ENCODE data around the gene PDZD8. TPM values are rescaled to one million over a fixed set of nuclear protein-coding genes. Genes with fewer than 3 reads are reported as not detected.
"Not testable (repeated sequence)": the region's sequence is repeated elsewhere in the genome, so short reads cannot be mapped to it uniquely, and the experiment has no call there.

PDZD8 gene
- total RNA-seq, 1 donor from 2014 or later, result 31.3 TPM

DNA sequence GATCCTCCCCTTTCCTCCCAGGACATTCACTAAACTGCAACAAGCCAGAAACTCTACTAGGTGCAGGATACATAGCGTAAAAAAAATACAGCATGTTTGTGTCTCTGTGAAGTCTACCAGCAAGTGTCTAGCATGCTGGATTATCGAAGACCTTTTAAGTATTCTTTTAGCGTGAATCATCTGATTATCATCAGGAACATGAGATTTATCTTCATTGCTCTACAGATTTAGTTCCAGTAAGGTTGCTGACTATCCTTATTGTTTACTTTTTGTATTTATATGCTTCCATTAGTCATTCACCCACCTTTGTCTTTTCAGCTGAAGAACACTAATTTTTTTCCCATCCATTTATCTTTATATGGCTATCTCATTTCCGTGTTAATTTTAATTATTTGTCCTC is 62.8 kb downstream of the PDZD8 start:
- no peak overlapping the region for H3K27ac Mint-ChIP-seq (ENCODE audit: unreplicated experiment)
- Histone ChIP-seq H3K9ac (ENCODE audit: low read length) (no peak overlapping the region), H3K79me2 (ENCODE audit: insufficient read depth, low read length) (peaks cover 5% of the 10 kb centered on the region), H3K4me1 (ENCODE audit: insufficient read depth, low read length) (no peaks in the 10 kb centered on the region), H3K36me3 (ENCODE audit: insufficient read depth, low read length) (no peaks in the 10 kb centered on the region), H3K9me3 (ENCODE audit: insufficient read depth, low read depth, low read length) (no peaks in the 10 kb centered on the region), H2AFZ (ENCODE audit: low read depth, low read length) (no peak overlapping the region), H3K27me3 (ENCODE audit: insufficient read depth, low read length) (no peaks in the 10 kb centered on the region), H3K27ac (ENCODE audit: low read depth, low read length) (no peak overlapping the region), H4K20me1 (ENCODE audit: insufficient read depth, low read length) (peaks cover 19% of the 10 kb centered on the region), H3K4me2 (ENCODE audit: low read length) (no peak overlapping the region), H3K4me3 (ENCODE audit: insufficient read depth, low read depth, low read length) (no peak overlapping the region)
- no peak overlapping the region for H3K4me3 Mint-ChIP-seq (ENCODE audit: unreplicated experiment)
- H3K27me3 Mint-ChIP-seq (ENCODE audit: low read depth, unreplicated experiment), result no peaks in the 10 kb centered on the region
- no peak for TF ChIP-seq EZH2 (IDR thresholded peaks at IDR 0.05; ENCODE audit: insufficient read depth, low read length)
- TF ChIP-seq, protein P1, sequence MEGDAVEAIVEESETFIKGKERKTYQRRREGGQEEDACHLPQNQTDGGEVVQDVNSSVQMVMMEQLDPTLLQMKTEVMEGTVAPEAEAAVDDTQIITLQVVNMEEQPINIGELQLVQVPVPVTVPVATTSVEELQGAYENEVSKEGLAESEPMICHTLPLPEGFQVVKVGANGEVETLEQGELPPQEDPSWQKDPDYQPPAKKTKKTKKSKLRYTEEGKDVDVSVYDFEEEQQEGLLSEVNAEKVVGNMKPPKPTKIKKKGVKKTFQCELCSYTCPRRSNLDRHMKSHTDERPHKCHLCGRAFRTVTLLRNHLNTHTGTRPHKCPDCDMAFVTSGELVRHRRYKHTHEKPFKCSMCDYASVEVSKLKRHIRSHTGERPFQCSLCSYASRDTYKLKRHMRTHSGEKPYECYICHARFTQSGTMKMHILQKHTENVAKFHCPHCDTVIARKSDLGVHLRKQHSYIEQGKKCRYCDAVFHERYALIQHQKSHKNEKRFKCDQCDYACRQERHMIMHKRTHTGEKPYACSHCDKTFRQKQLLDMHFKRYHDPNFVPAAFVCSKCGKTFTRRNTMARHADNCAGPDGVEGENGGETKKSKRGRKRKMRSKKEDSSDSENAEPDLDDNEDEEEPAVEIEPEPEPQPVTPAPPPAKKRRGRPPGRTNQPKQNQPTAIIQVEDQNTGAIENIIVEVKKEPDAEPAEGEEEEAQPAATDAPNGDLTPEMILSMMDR (IDR thresholded peaks at IDR 0.05; ENCODE audit: insufficient read depth, low read depth, low read length), result no peak
- FAIRE-seq (no peak), DNase-seq (ENCODE audit: low read depth) (peak; percentile 6)
- peaks cover 9% of the 10 kb centered on the region for H3K4me1 Mint-ChIP-seq (ENCODE audit: low read depth, unreplicated experiment)
- H3K9me3 Mint-ChIP-seq (ENCODE audit: unreplicated experiment), result no peaks in the 10 kb centered on the region
- peaks cover 3% of the 10 kb centered on the region for H3K36me3 Mint-ChIP-seq (ENCODE audit: low read depth, unreplicated experiment)

DNA sequence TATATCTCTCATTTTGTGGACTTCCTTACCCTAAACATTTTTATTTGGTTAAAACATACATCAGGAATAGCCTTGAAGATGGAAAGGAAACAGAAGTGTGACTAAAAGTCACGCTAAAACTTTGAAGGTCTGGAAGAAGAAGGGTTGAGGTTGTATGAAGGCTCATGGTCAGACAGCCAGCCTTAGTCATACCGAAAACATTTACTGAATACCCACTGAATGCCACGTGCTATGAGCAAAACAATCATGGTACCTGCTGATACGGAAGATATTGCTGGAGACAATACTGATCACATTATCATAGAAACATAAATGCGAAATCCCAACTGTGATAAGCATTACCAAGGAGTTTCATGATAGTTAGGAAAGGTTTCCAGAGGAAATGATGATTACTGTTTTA is 64.0 kb downstream of the PDZD8 start:
- no peak overlapping the region for H3K4me3 Mint-ChIP-seq (ENCODE audit: unreplicated experiment)
- Histone ChIP-seq H3K4me2 (ENCODE audit: low read length) (no peak overlapping the region), H3K79me2 (ENCODE audit: insufficient read depth, low read length) (peaks cover 5% of the 10 kb centered on the region), H2AFZ (ENCODE audit: low read depth, low read length) (no peak overlapping the region), H4K20me1 (ENCODE audit: insufficient read depth, low read length) (peaks cover 22% of the 10 kb centered on the region), H3K9me3 (ENCODE audit: insufficient read depth, low read depth, low read length) (no peaks in the 10 kb centered on the region), H3K4me1 (ENCODE audit: insufficient read depth, low read length) (no peaks in the 10 kb centered on the region), H3K27ac (ENCODE audit: low read depth, low read length) (no peak overlapping the region), H3K36me3 (ENCODE audit: insufficient read depth, low read length) (no peaks in the 10 kb centered on the region), H3K4me3 (ENCODE audit: insufficient read depth, low read depth, low read length) (no peak overlapping the region), H3K27me3 (ENCODE audit: insufficient read depth, low read length) (no peaks in the 10 kb centered on the region), H3K9ac (ENCODE audit: low read length) (no peak overlapping the region)
- H3K27ac Mint-ChIP-seq (ENCODE audit: unreplicated experiment), result no peak overlapping the region
- H3K4me1 Mint-ChIP-seq (ENCODE audit: low read depth, unreplicated experiment), result peaks cover 9% of the 10 kb centered on the region
- DNase-seq (ENCODE audit: low read depth) (peak; percentile 6), FAIRE-seq (no peak)
- TF ChIP-seq, protein P1 (IDR thresholded peaks at IDR 0.05; ENCODE audit: insufficient read depth, low read depth, low read length), result no peak
- no peak for TF ChIP-seq EZH2 (IDR thresholded peaks at IDR 0.05; ENCODE audit: insufficient read depth, low read length)
- no peaks in the 10 kb centered on the region for H3K9me3 Mint-ChIP-seq (ENCODE audit: unreplicated experiment)
- H3K27me3 Mint-ChIP-seq (ENCODE audit: low read depth, unreplicated experiment), result no peaks in the 10 kb centered on the region
- H3K36me3 Mint-ChIP-seq (ENCODE audit: low read depth, unreplicated experiment), result peaks cover 3% of the 10 kb centered on the region

DNA sequence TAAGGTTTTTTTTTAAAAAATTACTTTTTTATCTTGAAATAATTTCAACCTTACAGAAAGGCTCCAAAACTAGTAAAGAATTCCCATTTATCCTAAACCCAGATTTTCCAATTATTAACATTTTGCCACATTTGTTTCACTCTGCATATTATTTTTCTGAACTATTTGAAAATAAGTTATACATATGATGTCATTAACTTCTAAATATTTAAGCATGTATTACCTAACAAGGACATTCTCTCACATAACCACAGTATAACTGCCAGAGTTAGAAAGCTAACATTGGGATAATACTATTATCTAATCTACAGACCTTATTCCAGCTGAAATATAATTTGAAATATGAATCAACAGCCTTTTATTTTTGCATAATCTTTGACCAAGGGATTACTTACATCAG is 68.6 kb downstream of the PDZD8 start:
- no peaks in the 10 kb centered on the region for H3K27me3 ChIP-seq (ENCODE audit: insufficient read depth, low read length)
- no peak for DNase-seq (ENCODE audit: low read depth)
- H3K9ac ChIP-seq (ENCODE audit: low read length), result no peak overlapping the region
- FAIRE-seq, result no peak
- Mint-ChIP-seq H3K27me3 (ENCODE audit: low read depth, unreplicated experiment) (no peaks in the 10 kb centered on the region), H3K27ac (ENCODE audit: unreplicated experiment) (no peak overlapping the region), H3K9me3 (ENCODE audit: unreplicated experiment) (peaks cover 7% of the 10 kb centered on the region), H3K4me1 (ENCODE audit: low read depth, unreplicated experiment) (peaks cover 9% of the 10 kb centered on the region), H3K4me3 (ENCODE audit: unreplicated experiment) (no peak overlapping the region), H3K36me3 (ENCODE audit: low read depth, unreplicated experiment) (peaks cover 19% of the 10 kb centered on the region)
- no peak for TF ChIP-seq EZH2 (IDR thresholded peaks at IDR 0.05; ENCODE audit: insufficient read depth, low read length)
- TF ChIP-seq, protein P1 (IDR thresholded peaks at IDR 0.05; ENCODE audit: insufficient read depth, low read depth, low read length), result no peak
- no peak overlapping the region for H3K27ac ChIP-seq (ENCODE audit: low read depth, low read length)
- H3K4me3 ChIP-seq (ENCODE audit: insufficient read depth, low read depth, low read length), result no peak overlapping the region
- peaks cover 22% of the 10 kb centered on the region for H4K20me1 ChIP-seq (ENCODE audit: insufficient read depth, low read length)
- peaks cover 18% of the 10 kb centered on the region for H3K79me2 ChIP-seq (ENCODE audit: insufficient read depth, low read length)
- no peaks in the 10 kb centered on the region for H3K4me1 ChIP-seq (ENCODE audit: insufficient read depth, low read length)
- no peak overlapping the region for H2AFZ ChIP-seq (ENCODE audit: low read depth, low read length)
- no peak overlapping the region for H3K4me2 ChIP-seq (ENCODE audit: low read length)
- peaks cover 3% of the 10 kb centered on the region for H3K9me3 ChIP-seq (ENCODE audit: insufficient read depth, low read depth, low read length)
- H3K36me3 ChIP-seq (ENCODE audit: insufficient read depth, low read length), result no peaks in the 10 kb centered on the region

DNA sequence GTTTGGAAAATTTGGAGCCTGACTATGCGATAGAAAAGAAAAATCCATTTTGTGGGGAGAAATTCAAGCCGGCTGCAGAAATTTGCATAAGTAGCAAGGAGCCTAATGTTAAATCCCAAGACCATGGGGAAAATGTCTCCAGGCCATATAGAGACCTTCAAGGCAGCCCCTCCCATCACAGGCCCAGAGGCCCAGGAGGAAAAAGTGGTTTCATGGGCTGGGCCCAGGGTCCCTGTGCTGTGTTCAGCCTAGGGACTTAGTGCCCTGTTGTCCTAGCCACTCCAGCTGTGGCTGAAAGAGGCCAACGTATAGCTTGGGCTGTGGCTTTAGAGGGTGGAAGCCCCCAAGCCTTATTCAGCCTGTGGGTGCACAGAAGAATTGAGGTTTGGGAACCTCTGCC is 71.8 kb downstream of the PDZD8 start:
- peaks cover 13% of the 10 kb centered on the region for H4K20me1 ChIP-seq (ENCODE audit: insufficient read depth, low read length)
- not testable (repeated sequence) for H3K27me3 Mint-ChIP-seq (ENCODE audit: low read depth, unreplicated experiment); H3K36me3 ChIP-seq (ENCODE audit: insufficient read depth, low read length); H3K9me3 Mint-ChIP-seq (ENCODE audit: unreplicated experiment); H3K27me3 ChIP-seq (ENCODE audit: insufficient read depth, low read length); H3K4me1 Mint-ChIP-seq (ENCODE audit: low read depth, unreplicated experiment); H3K9ac ChIP-seq (ENCODE audit: low read length); H3K27ac Mint-ChIP-seq (ENCODE audit: unreplicated experiment); H3K9me3 ChIP-seq (ENCODE audit: insufficient read depth, low read depth, low read length); H3K27ac ChIP-seq (ENCODE audit: low read depth, low read length); H3K4me3 Mint-ChIP-seq (ENCODE audit: unreplicated experiment); H3K4me2 ChIP-seq (ENCODE audit: low read length); H3K4me1 ChIP-seq (ENCODE audit: insufficient read depth, low read length); DNase-seq (ENCODE audit: low read depth); FAIRE-seq; H3K4me3 ChIP-seq (ENCODE audit: insufficient read depth, low read depth, low read length); H2AFZ ChIP-seq (ENCODE audit: low read depth, low read length)
- H3K79me2 ChIP-seq (ENCODE audit: insufficient read depth, low read length), result peaks cover 21% of the 10 kb centered on the region
- H3K36me3 Mint-ChIP-seq (ENCODE audit: low read depth, unreplicated experiment), result peaks cover 19% of the 10 kb centered on the region
